ENCODE results near the gene MEGF11.

MEGF11 gene

DNA sequence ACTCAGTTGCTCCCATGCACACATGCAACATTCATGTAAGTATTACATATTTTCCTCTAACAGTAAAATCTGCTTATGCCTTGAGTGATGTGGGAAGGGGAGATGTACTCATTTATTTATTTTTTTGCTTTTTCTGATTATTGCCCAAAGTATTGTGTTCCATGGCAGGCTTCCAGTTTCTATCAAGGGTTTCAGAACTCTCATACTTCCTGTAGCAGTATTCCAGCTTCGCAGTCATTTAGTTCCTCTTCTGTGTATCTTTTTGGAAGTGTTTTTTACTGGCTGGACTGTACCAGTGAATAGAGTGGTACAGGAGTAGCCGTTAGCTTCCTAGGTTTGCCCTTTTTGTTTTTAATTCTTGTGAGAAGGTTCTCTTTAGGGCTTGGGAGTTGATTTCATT lies 357.3 kb downstream of the MEGF11 start:
- TF ChIP-seq, protein P1, sequence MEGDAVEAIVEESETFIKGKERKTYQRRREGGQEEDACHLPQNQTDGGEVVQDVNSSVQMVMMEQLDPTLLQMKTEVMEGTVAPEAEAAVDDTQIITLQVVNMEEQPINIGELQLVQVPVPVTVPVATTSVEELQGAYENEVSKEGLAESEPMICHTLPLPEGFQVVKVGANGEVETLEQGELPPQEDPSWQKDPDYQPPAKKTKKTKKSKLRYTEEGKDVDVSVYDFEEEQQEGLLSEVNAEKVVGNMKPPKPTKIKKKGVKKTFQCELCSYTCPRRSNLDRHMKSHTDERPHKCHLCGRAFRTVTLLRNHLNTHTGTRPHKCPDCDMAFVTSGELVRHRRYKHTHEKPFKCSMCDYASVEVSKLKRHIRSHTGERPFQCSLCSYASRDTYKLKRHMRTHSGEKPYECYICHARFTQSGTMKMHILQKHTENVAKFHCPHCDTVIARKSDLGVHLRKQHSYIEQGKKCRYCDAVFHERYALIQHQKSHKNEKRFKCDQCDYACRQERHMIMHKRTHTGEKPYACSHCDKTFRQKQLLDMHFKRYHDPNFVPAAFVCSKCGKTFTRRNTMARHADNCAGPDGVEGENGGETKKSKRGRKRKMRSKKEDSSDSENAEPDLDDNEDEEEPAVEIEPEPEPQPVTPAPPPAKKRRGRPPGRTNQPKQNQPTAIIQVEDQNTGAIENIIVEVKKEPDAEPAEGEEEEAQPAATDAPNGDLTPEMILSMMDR (IDR thresholded peaks at IDR 0.05; ENCODE audit: unreplicated experiment in 3 of 3) = no peak
- H3K9me3 Mint-ChIP-seq = no peaks in the 10 kb centered on the region
- H3K36me3 Mint-ChIP-seq (ENCODE audit: low read depth) = peaks cover 28% of the 10 kb centered on the region
- no peak overlapping the region for H3K27ac Mint-ChIP-seq
- no peaks in the 10 kb centered on the region for H3K27me3 Mint-ChIP-seq (ENCODE audit: low read depth)
- H3K4me3 Mint-ChIP-seq = no peak overlapping the region
- no peaks in the 10 kb centered on the region for H3K4me1 Mint-ChIP-seq

- TF ChIP-seq, protein P1 (IDR thresholded peaks at IDR 0.05; ENCODE audit: unreplicated experiment in 3 of 3) = no peak
- Mint-ChIP-seq H3K27me3 (ENCODE audit: low read depth) (no peaks in the 10 kb centered on the region), H3K4me3 (no peak overlapping the region), H3K27ac (no peak overlapping the region), H3K4me1 (no peaks in the 10 kb centered on the region), H3K9me3 (no peaks in the 10 kb centered on the region), H3K36me3 (ENCODE audit: low read depth) (peaks cover 29% of the 10 kb centered on the region)
Observed at GRCh38 chr15:65893060-65893459, 360.5 kb downstream of the MEGF11 start.

DNA sequence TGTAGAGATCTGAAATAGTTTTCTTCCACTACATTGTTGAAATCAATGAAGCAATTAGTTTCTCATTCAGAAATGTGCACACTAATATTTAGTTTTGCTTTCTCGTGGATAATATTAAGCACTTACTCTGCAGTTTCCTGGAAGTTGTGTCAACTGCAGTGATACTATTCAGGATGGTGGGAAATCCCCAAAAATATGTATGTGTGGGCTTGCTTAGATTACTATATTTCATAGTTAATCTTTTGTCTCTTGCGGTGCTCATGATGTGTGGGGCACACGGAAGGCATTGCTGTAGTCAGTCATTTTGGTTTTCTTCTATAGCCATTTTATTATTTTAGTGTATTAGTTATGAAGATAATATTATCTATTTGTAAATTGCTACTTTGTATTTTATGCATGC lies 364.6 kb downstream of the MEGF11 start:
- H3K4me1 Mint-ChIP-seq = no peaks in the 10 kb centered on the region
- H3K36me3 Mint-ChIP-seq (ENCODE audit: low read depth) = peaks cover 61% of the 10 kb centered on the region
- no peak overlapping the region for H3K27ac Mint-ChIP-seq
- TF ChIP-seq, protein P1 (IDR thresholded peaks at IDR 0.05; ENCODE audit: unreplicated experiment in 3 of 3) = no peak
- no peaks in the 10 kb centered on the region for H3K9me3 Mint-ChIP-seq
- no peaks in the 10 kb centered on the region for H3K27me3 Mint-ChIP-seq (ENCODE audit: low read depth)
- no peak overlapping the region for H3K4me3 Mint-ChIP-seq

DNA sequence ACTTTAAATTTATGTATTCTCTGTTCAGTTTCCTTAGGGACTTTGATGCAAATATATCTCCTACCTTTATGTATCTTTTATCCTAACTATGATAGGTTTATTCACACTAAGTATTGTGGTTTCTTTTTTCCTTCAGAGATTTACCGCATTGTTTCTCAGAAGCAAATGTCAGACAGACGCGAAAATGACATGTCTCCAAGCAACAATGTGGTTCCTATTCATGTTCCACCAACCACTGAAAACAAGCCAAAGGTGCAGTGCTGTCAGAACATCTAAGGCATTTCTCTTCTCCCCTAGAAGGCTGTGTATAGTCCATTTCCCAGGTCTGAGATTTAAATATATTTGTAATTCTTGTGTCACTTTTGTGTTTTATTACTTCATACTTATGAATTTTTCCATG lies 366.0 kb downstream of the MEGF11 start:
- H3K27ac Mint-ChIP-seq = peak overlapping the region in 2 of 3 experiments; percentile 65 to 78
- H3K36me3 Mint-ChIP-seq (ENCODE audit: low read depth) = peaks cover 73% of the 10 kb centered on the region
- no peaks in the 10 kb centered on the region for H3K27me3 Mint-ChIP-seq (ENCODE audit: low read depth)
- H3K4me1 Mint-ChIP-seq = no peaks in the 10 kb centered on the region
- TF ChIP-seq, protein P1 (IDR thresholded peaks at IDR 0.05; ENCODE audit: unreplicated experiment in 3 of 3) = no peak
- H3K9me3 Mint-ChIP-seq = no peaks in the 10 kb centered on the region
- H3K4me3 Mint-ChIP-seq = no peak overlapping the region

GRCh38 chr15:65885668-65886218 lies 367.8 kb downstream of the MEGF11 start:
- Mint-ChIP-seq H3K4me1 (no peaks in the 10 kb centered on the region), H3K4me3 (no peak overlapping the region), H3K9me3 (no peaks in the 10 kb centered on the region), H3K27ac (peak overlapping the region in 2 of 3 experiments; percentile 1 to 61), H3K27me3 (ENCODE audit: low read depth) (no peaks in the 10 kb centered on the region), H3K36me3 (ENCODE audit: low read depth) (peaks cover 75% of the 10 kb centered on the region)
- TF ChIP-seq, protein P1 (IDR thresholded peaks at IDR 0.05; ENCODE audit: unreplicated experiment in 3 of 3) = no peak

- H3K27ac Mint-ChIP-seq = peak overlapping the region in 1 of 3 experiments; percentile 48
- H3K4me3 Mint-ChIP-seq = no peak overlapping the region
- H3K36me3 Mint-ChIP-seq (ENCODE audit: low read depth) = peaks cover 80% of the 10 kb centered on the region
- no peaks in the 10 kb centered on the region for H3K9me3 Mint-ChIP-seq
- no peaks in the 10 kb centered on the region for H3K4me1 Mint-ChIP-seq
- TF ChIP-seq, protein P1 (IDR thresholded peaks at IDR 0.05; ENCODE audit: unreplicated experiment in 3 of 3) = no peak
- H3K27me3 Mint-ChIP-seq (ENCODE audit: low read depth) = no peaks in the 10 kb centered on the region
Observed at GRCh38 chr15:65884511-65884910, 369.0 kb downstream of the MEGF11 start.
